HEK293T (cell line): ENCODE results near the gene MPRIP.

Experiments
- CTCF ChIA-PET: fragments of 350-600 bp; formaldehyde crosslinking; extraction: SDS; loops from one replicate; lab custom pipeline; 2021; ENCODE audit warnings: antibody characterized with exemption, inconsistent platforms; lab: Yijun Ruan, JAX
- POLR2A ChIA-PET: fragments of 350-600 bp; formaldehyde crosslinking; extraction: SDS; loops from one replicate; lab custom pipeline; 2020; ENCODE audit warnings: antibody characterized with exemption, inconsistent platforms; lab: Yijun Ruan, JAX
- DNase-seq: peaks from one replicate; pipeline ENCODE4 v3.0.0; 2012; ENCODE audit warnings: mixed read lengths; ENCODE audit errors: extremely low spot score
- ARNT ChIP-seq: fragments of 450-650 bp; IDR thresholded peaks from 2 replicates; pipeline ENCODE4 v1.6.1; 2017; ENCODE audit warnings: mild to moderate bottlenecking
- BHLHE40 ChIP-seq: fragments of 450-650 bp; IDR thresholded peaks from 2 replicates; pipeline ENCODE4 v1.6.1; 2016; ENCODE audit warnings: mild to moderate bottlenecking, moderate library complexity, borderline replicate concordance
- CTBP1 ChIP-seq: fragments of 450-650 bp; IDR thresholded peaks from 2 replicates; pipeline ENCODE4 v1.6.1; 2016; ENCODE audit warnings: borderline replicate concordance
- ELF4 ChIP-seq: fragments of 450-650 bp; IDR thresholded peaks from 2 replicates; pipeline ENCODE4 v1.6.1; 2017; ENCODE audit warnings: antibody characterized with exemption
- FOXA1 ChIP-seq: fragments of 450-650 bp; IDR thresholded peaks from 2 replicates; pipeline ENCODE4 v1.6.1; 2016; ENCODE audit warnings: mild to moderate bottlenecking
- FOXK2 ChIP-seq: fragments of 450-650 bp; IDR thresholded peaks from 2 replicates; pipeline ENCODE4 v1.6.1; 2016; ENCODE audit warnings: mild to moderate bottlenecking
- FOXM1 ChIP-seq: fragments of 450-650 bp; IDR thresholded peaks from 2 replicates; pipeline ENCODE4 v1.6.1; 2017; ENCODE audit warnings: mild to moderate bottlenecking, borderline replicate concordance
- HDGF ChIP-seq: fragments of 450-650 bp; IDR thresholded peaks from 2 replicates; pipeline ENCODE4 v1.6.1; 2017; ENCODE audit warnings: antibody characterized with exemption, borderline replicate concordance
- L3MBTL2 ChIP-seq: fragments of 450-650 bp; conservative IDR thresholded peaks from 2 replicates; pipeline ENCODE4 v1.6.1; 2016; ENCODE audit warnings: mild to moderate bottlenecking
- LEF1 ChIP-seq: fragments of 450-650 bp; IDR thresholded peaks from 2 replicates; pipeline ENCODE4 v1.6.1; 2017; ENCODE audit warnings: mild to moderate bottlenecking, borderline replicate concordance
- NFRKB ChIP-seq: fragments of 450-650 bp; IDR thresholded peaks from 2 replicates; pipeline ENCODE4 v1.6.1; 2016; ENCODE audit warnings: mild to moderate bottlenecking, moderate library complexity
- PKNOX1 ChIP-seq: fragments of 450-650 bp; IDR thresholded peaks from 2 replicates; pipeline ENCODE4 v1.6.1; 2016
- SP1 ChIP-seq: fragments of 450-650 bp; IDR thresholded peaks from 2 replicates; pipeline ENCODE4 v1.6.1; 2017
- SUZ12 ChIP-seq: fragments of 450-650 bp; IDR thresholded peaks from 2 replicates; pipeline ENCODE4 v1.6.1; 2016; ENCODE audit warnings: mild to moderate bottlenecking
- TARDBP ChIP-seq: fragments of 450-650 bp; IDR thresholded peaks from 2 replicates; pipeline ENCODE4 v1.6.1; 2016
- ZNF384 ChIP-seq: fragments of 450-650 bp; IDR thresholded peaks from 2 replicates; pipeline ENCODE4 v1.6.1; 2016

The MPRIP gene

GRCh38 chr17:17080181-17080631, 37.9 kb downstream of the MPRIP start:
- no peak for TF ChIP-seq SUZ12
- TF ChIP-seq SP1: no peak
- TF ChIP-seq FOXM1: no peak
- no peak for TF ChIP-seq ARNT
- TF ChIP-seq LEF1: no peak
- ChIA-PET POLR2A (no interaction called here), CTCF (no interaction called here)
- DNase-seq: no peak

GRCh38 chr17:17080781-17081180, 38.5 kb downstream of the MPRIP start:
- ChIA-PET CTCF (no interaction called here), POLR2A (no interaction called here)
- no peak for TF ChIP-seq BHLHE40
- no peak for TF ChIP-seq FOXA1
- TF ChIP-seq TARDBP: no peak
- no peak for TF ChIP-seq LEF1
- TF ChIP-seq ZNF384: no peak
- TF ChIP-seq SUZ12: no peak
- no peak for TF ChIP-seq HDGF
- TF ChIP-seq ELF4: no peak
- no peak for TF ChIP-seq L3MBTL2
- TF ChIP-seq NFRKB: no peak
- TF ChIP-seq SP1: no peak
- no peak for TF ChIP-seq CTBP1
- TF ChIP-seq ARNT: no peak
- TF ChIP-seq PKNOX1: no peak
- TF ChIP-seq FOXM1: no peak
- TF ChIP-seq FOXK2: no peak
- no peak for DNase-seq

GRCh38 chr17:17081304-17081940, 39.2 kb downstream of the MPRIP start:
- no peak for DNase-seq
- CTCF ChIA-PET: no interaction called here
- no peak for TF ChIP-seq ARNT
- no peak for TF ChIP-seq SP1
- no peak for TF ChIP-seq TARDBP
- TF ChIP-seq CTBP1: no peak
- no peak for TF ChIP-seq BHLHE40
- no peak for TF ChIP-seq HDGF
- no peak for TF ChIP-seq SUZ12
- no peak for TF ChIP-seq NFRKB
- no peak for TF ChIP-seq FOXK2
- TF ChIP-seq FOXM1: no peak
- POLR2A ChIA-PET: no interaction called here

DNA sequence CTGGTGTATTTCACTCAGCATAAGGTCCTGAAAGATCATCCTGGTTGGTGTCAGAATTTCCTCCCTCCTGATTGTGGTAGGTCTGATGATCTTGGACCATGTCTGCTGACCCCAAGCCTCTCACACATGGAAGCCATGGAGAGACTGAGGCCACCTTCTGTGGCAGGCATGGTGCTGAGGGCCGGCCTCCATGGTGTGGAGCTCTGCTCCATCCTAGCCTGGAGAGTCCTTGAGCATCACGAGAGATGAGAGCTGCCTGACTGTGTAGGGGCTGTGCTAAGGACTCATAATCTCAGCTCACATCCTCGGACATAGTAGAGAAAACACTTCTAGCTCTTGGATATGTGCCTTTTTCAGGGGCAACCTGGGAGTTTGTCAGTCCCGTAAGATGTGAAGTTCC, 40.6 kb downstream of the MPRIP start:
- no peak for TF ChIP-seq CTBP1
- no peak for TF ChIP-seq FOXM1
- TF ChIP-seq FOXK2: no peak
- no peak for TF ChIP-seq LEF1
- TF ChIP-seq NFRKB: no peak
- no peak for TF ChIP-seq SUZ12
- TF ChIP-seq TARDBP: no peak
- no peak for TF ChIP-seq BHLHE40
- TF ChIP-seq ZNF384: no peak
- no peak for TF ChIP-seq L3MBTL2
- no peak for TF ChIP-seq ARNT
- no peak for TF ChIP-seq ELF4
- no peak for DNase-seq
- POLR2A ChIA-PET: interaction anchor here (0.5 kb wide), 1 partner anchor 628 kb away, joined by 4 read pairs; no protein-coding TSS in a partner anchor
- CTCF ChIA-PET: no interaction called here

DNA sequence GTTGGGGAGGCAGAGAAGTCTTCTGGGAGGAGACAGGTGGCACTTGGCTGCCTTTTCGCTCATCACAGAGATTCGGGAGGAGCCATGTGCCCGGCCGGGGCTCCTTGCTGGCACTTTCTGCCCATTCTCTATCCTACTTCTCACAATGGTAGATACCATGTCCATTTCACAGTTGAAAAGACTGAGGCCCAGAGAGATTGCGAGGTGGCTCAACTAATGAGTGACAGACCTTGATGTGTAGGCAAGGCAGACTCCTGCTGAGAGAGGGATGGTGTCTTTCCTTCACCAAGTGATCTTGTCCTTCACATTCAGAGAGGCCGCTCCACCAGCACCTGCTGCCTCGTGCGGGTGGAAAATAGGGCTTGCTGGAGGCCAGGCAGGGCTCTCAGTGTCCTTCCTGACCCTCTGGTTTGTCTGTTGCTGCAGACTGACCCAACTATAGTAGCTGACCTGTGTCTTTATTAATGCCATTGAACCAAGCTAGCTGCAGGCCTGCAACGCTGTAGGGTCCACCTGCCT, 42.1 kb downstream of the MPRIP start:
- no peak for DNase-seq
- TF ChIP-seq NFRKB (no peak), ARNT (no peak), FOXM1 (no peak), FOXK2 (no peak), TARDBP (no peak), LEF1 (no peak), SP1 (no peak), ELF4 (no peak), L3MBTL2 (no peak), CTBP1 (no peak), PKNOX1 (no peak), HDGF (no peak), ZNF384 (no peak), FOXA1 (no peak)
- ChIA-PET CTCF (no interaction called here), POLR2A (no interaction called here)

- POLR2A ChIA-PET: no interaction called here
- CTCF ChIA-PET: no interaction called here
- TF ChIP-seq BHLHE40: no peak
- no peak for TF ChIP-seq LEF1
- TF ChIP-seq L3MBTL2: no peak
- TF ChIP-seq SP1: no peak
- no peak for DNase-seq
Observed at GRCh38 chr17:17084941-17085340, 42.7 kb downstream of the MPRIP start.

DNA sequence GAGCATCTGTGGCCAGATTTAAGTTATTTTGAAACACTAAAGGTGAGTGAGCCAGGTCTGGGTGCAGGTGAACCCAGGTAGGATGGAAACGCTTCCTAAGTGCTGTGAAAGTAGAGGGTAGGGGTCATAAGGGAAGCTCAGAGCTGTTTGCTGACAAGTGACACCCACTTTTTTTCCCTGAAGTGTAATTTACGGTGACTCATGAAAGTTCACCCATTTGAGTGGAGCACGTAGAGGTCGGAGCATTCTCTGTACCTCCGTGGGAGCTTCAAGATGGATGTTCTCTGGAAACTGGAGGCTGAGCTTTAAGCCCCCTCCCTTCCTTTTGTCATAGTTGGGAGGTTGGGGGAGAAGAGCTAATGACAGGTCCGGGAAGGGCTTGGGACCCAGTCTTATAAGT, 44.3 kb downstream of the MPRIP start:
- ChIA-PET POLR2A (no interaction called here), CTCF (no interaction called here)
- TF ChIP-seq SUZ12: no peak
- TF ChIP-seq L3MBTL2: no peak
- TF ChIP-seq ZNF384: no peak
- TF ChIP-seq FOXK2: no peak
- TF ChIP-seq BHLHE40: no peak
- TF ChIP-seq FOXA1: no peak
- no peak for TF ChIP-seq NFRKB
- no peak for TF ChIP-seq HDGF
- no peak for TF ChIP-seq TARDBP
- TF ChIP-seq ARNT: no peak
- TF ChIP-seq ELF4: no peak
- no peak for TF ChIP-seq PKNOX1
- TF ChIP-seq FOXM1: no peak
- TF ChIP-seq SP1: no peak
- TF ChIP-seq LEF1: no peak
- TF ChIP-seq CTBP1: no peak
- DNase-seq: no peak
